H9 (cell line): ENCODE measurements around the gene SGO2. TPM values are rescaled to one million over a fixed set of nuclear protein-coding genes. Genes with fewer than 3 reads are reported as not detected.

Source experiments
- DNase-seq: peaks from one replicate; pipeline ENCODE4 v3.0.0-alpha.2; 2017
- H2AFZ ChIP-seq: one replicate; pipeline ENCODE4 v1.6.1; 2013; ENCODE audit warnings: mild to moderate bottlenecking, low read length, control low read depth, moderate library complexity
- H2AK5ac ChIP-seq: 2 replicates; pipeline ENCODE4 v1.6.1; 2013; ENCODE audit warnings: low read length, control low read depth, mixed read lengths; ENCODE audit not compliant: insufficient read length
- H2BK120ac ChIP-seq: one replicate; pipeline ENCODE4 v1.6.1; 2013; ENCODE audit warnings: low read depth, mild to moderate bottlenecking, low read length, control low read depth, inconsistent platforms; ENCODE audit not compliant: poor library complexity, severe bottlenecking
- H2BK12ac ChIP-seq: 2 replicates; pipeline ENCODE4 v1.6.1; 2013; ENCODE audit warnings: low read length, control low read depth, mixed read lengths, low read depth; ENCODE audit not compliant: insufficient read length
- H2BK15ac ChIP-seq: 2 replicates; pipeline ENCODE4 v1.6.1; 2013; ENCODE audit warnings: low read depth, low read length, control low read depth
- H2BK20ac ChIP-seq: one replicate; pipeline ENCODE4 v1.6.1; 2013; ENCODE audit warnings: low read depth, mild to moderate bottlenecking, low read length, control low read depth, inconsistent platforms; ENCODE audit not compliant: poor library complexity, severe bottlenecking
- H2BK5ac ChIP-seq: 2 replicates; pipeline ENCODE4 v1.6.1; 2013; ENCODE audit warnings: low read length, control low read depth, mixed read lengths; ENCODE audit not compliant: insufficient read length
- H3K14ac ChIP-seq: 2 replicates; pipeline ENCODE4 v1.6.1; 2013; ENCODE audit warnings: low read length, control low read depth; ENCODE audit not compliant: insufficient read depth
- H3K18ac ChIP-seq: 2 replicates; pipeline ENCODE4 v1.6.1; 2013; ENCODE audit warnings: low read depth, mild to moderate bottlenecking, mixed read lengths, low read length, control low read depth; ENCODE audit not compliant: insufficient read length
- H3K23ac ChIP-seq: 2 replicates; pipeline ENCODE4 v1.6.1; 2013; ENCODE audit warnings: low read length, control low read depth, mixed read lengths, low read depth; ENCODE audit not compliant: insufficient read length
- H3K23me2 ChIP-seq: 2 replicates; pipeline ENCODE4 v1.6.1; 2013; ENCODE audit warnings: low read depth, mild to moderate bottlenecking, mixed read lengths, low read length, control low read depth; ENCODE audit not compliant: insufficient read length, poor library complexity, severe bottlenecking
- H3K27ac ChIP-seq: 2 replicates; pipeline ENCODE4 v1.5.1; 2013; ENCODE audit warnings: low read length, control low read depth, mixed read lengths, low read depth; ENCODE audit not compliant: insufficient read length
- H3K27me3 ChIP-seq: 2 replicates; pipeline ENCODE4 v1.6.1; 2013; ENCODE audit warnings: low read length, control low read depth, inconsistent platforms; ENCODE audit not compliant: insufficient read depth
- H3K4ac ChIP-seq: 2 replicates; pipeline ENCODE4 v1.6.1; 2013; ENCODE audit warnings: low read depth, mild to moderate bottlenecking, control low read depth, inconsistent platforms, low read length, moderate library complexity
- H3K4me1 ChIP-seq: 2 replicates; pipeline ENCODE4 v1.6.1; 2013; ENCODE audit warnings: low read length, control low read depth, inconsistent platforms; ENCODE audit not compliant: insufficient read depth
- H3K4me2 ChIP-seq: 2 replicates; pipeline ENCODE4 v1.6.1; 2013; ENCODE audit warnings: low read length, control low read depth, mixed read lengths; ENCODE audit not compliant: insufficient read length, insufficient read depth
- H3K56ac ChIP-seq: 2 replicates; pipeline ENCODE4 v1.6.1; 2013; ENCODE audit warnings: low read depth, mild to moderate bottlenecking, mixed read lengths, low read length, control low read depth; ENCODE audit not compliant: insufficient read length
- H3K79me1 ChIP-seq: 2 replicates; pipeline ENCODE4 v1.6.1; 2013; ENCODE audit warnings: low read depth, mild to moderate bottlenecking, moderate library complexity, low read length, control low read depth, inconsistent platforms; ENCODE audit not compliant: insufficient read depth, poor library complexity, severe bottlenecking
- H3K79me2 ChIP-seq: 2 replicates; pipeline ENCODE4 v1.6.1; 2013; ENCODE audit warnings: low read length, control low read depth, inconsistent platforms; ENCODE audit not compliant: insufficient read depth
- H3K9ac ChIP-seq: 2 replicates; pipeline ENCODE4 v1.6.1; 2013; ENCODE audit warnings: low read length, control low read depth, mixed read lengths; ENCODE audit not compliant: insufficient read length; ENCODE audit errors: extremely low read depth
- H3K9me3 ChIP-seq: one replicate; pipeline ENCODE4 v1.6.1; 2013; ENCODE audit warnings: low read depth, low read length, inconsistent platforms; ENCODE audit not compliant: control insufficient read depth
- H3T11ph ChIP-seq: one replicate; pipeline ENCODE4 v1.6.1; 2013; ENCODE audit warnings: mild to moderate bottlenecking, low read length, control low read depth, inconsistent platforms
- H4K20me1 ChIP-seq: one replicate; pipeline ENCODE4 v1.6.1; 2013; ENCODE audit not compliant: control insufficient read depth, insufficient read length, insufficient read depth
- H4K5ac ChIP-seq: 2 replicates; pipeline ENCODE4 v1.6.1; 2013; ENCODE audit warnings: low read depth, mild to moderate bottlenecking, mixed read lengths, low read length, control low read depth; ENCODE audit not compliant: insufficient read length
- H4K8ac ChIP-seq: replicated peaks from 2 replicates; pipeline ENCODE4 v1.6.1; 2013; ENCODE audit warnings: low read length, control low read depth, mixed read lengths, low read depth; ENCODE audit not compliant: insufficient read length
- H4K91ac ChIP-seq: 2 replicates; pipeline ENCODE4 v1.6.1; 2013; ENCODE audit warnings: low read depth, mild to moderate bottlenecking, moderate library complexity, mixed read lengths, low read length, control low read depth; ENCODE audit not compliant: insufficient read length
- H3K27ac Mint-ChIP-seq, 3 experiments: 2 replicates in 2 of 3; 3 replicates in 1 of 3; pipeline ENCODE4 v1.8.0; 2020 to 2021; ENCODE audit warnings: mixed read lengths in 3 of 3, mild to moderate bottlenecking in 1 of 3, moderate library complexity in 1 of 3
- H3K27me3 Mint-ChIP-seq: 2 replicates; pipeline ENCODE4 v1.8.0; 2021; ENCODE audit warnings: low read depth, mild to moderate bottlenecking, moderate library complexity, mixed read lengths
- H3K36me3 Mint-ChIP-seq, 3 experiments: 2 replicates in 2 of 3; 3 replicates in 1 of 3; pipeline ENCODE4 v1.8.0; 2020 to 2021; ENCODE audit warnings: low read depth in 3 of 3, mixed read lengths in 3 of 3; ENCODE audit not compliant: insufficient read depth in 1 of 3
- H3K4me1 Mint-ChIP-seq, 2 experiments: 2 replicates each; pipeline ENCODE4 v1.8.0; 2020; ENCODE audit warnings: mixed read lengths in 2 of 2
- H3K4me3 Mint-ChIP-seq, 2 experiments: 2 replicates in 1 of 2; 3 replicates in 1 of 2; pipeline ENCODE4 v1.8.0; 2020 to 2021; ENCODE audit warnings: mild to moderate bottlenecking in 2 of 2, mixed read lengths in 2 of 2, moderate library complexity in 1 of 2
- H3K9me3 Mint-ChIP-seq, 2 experiments: 2 replicates in 1 of 2; 3 replicates in 1 of 2; pipeline ENCODE4 v1.8.0; 2020; ENCODE audit warnings: mild to moderate bottlenecking in 2 of 2, mixed read lengths in 2 of 2, moderate library complexity in 1 of 2
- WGBS: extraction: QIAGEN DNeasy Blood & Tissue Kit; methylation state at CpG from one replicate; pipeline ENCODE4 v1.1.7; 2013; ENCODE audit warnings: missing lambda C conversion rate, low lambda C conversion rate, mixed read lengths; ENCODE audit not compliant: insufficient read length; ENCODE audit errors: extremely low coverage; 5-methylcytosine and 5-hydroxymethylcytosine counted together
- total RNA-seq: library from RNA; stranded (reverse); gene quantifications from 2 replicates; pipeline ENCODE4 v1.2.1, GENCODE V29; 2021
- TF ChIP-seq, protein P1 (sequence below): fragments of 200-600 bp; sonication (generic); conservative IDR thresholded peaks from 3 replicates; pipeline ENCODE4 v1.8.0; 2021; ENCODE audit warnings: antibody characterized with exemption, mild to moderate bottlenecking

The SGO2 gene
- total RNA-seq, 1 experiment from 2014 or later, result 25.6 TPM

- peak within 1 kb of the TSS in 1 of 3 experiments; percentile 72; a peak in 3 of 7 replicates for H3K27ac Mint-ChIP-seq
- peak; percentile 88 for DNase-seq
- Histone ChIP-seq H3K56ac (no peak within 1 kb of the TSS), H3T11ph (no peak within 1 kb of the TSS), H3K79me1 (no peaks in the 10 kb centered on the region), H2BK15ac (no peak within 1 kb of the TSS), H3K4me2 (peak within 1 kb of the TSS; percentile 83), H2BK20ac (no peak within 1 kb of the TSS), H4K91ac (no peak within 1 kb of the TSS), H4K5ac (no peak within 1 kb of the TSS), H3K9ac (peak within 1 kb of the TSS; percentile 73), H2AFZ (peak within 1 kb of the TSS; percentile 42), H2BK12ac (no peak within 1 kb of the TSS), H3K4me1 (no peaks in the 10 kb centered on the region; the same call in 1 of the 2 replicates), H3K23ac (no peak within 1 kb of the TSS), H2BK120ac (no peak within 1 kb of the TSS), H3K79me2 (no peaks in the 10 kb centered on the region), H3K4ac (no peak within 1 kb of the TSS), H3K9me3 (no peaks in the 10 kb centered on the region), H4K20me1 (no peaks in the 10 kb centered on the region), H3K27me3 (no peaks in the 10 kb centered on the region), H2AK5ac (no peak within 1 kb of the TSS), H3K23me2 (peaks cover 5% of the 10 kb centered on the region), H3K14ac (peak within 1 kb of the TSS; percentile 66), H3K27ac (no peak within 1 kb of the TSS), H4K8ac (no peak within 1 kb of the TSS), H2BK5ac (no peak within 1 kb of the TSS), H3K18ac (peak within 1 kb of the TSS; percentile 63)
- H3K4me3 Mint-ChIP-seq, result peak within 1 kb of the TSS; percentile 82 to 84
- H3K36me3 Mint-ChIP-seq, result no peaks in the 10 kb centered on the region; a peak in 2 of 7 replicates
- TF ChIP-seq, protein P1, sequence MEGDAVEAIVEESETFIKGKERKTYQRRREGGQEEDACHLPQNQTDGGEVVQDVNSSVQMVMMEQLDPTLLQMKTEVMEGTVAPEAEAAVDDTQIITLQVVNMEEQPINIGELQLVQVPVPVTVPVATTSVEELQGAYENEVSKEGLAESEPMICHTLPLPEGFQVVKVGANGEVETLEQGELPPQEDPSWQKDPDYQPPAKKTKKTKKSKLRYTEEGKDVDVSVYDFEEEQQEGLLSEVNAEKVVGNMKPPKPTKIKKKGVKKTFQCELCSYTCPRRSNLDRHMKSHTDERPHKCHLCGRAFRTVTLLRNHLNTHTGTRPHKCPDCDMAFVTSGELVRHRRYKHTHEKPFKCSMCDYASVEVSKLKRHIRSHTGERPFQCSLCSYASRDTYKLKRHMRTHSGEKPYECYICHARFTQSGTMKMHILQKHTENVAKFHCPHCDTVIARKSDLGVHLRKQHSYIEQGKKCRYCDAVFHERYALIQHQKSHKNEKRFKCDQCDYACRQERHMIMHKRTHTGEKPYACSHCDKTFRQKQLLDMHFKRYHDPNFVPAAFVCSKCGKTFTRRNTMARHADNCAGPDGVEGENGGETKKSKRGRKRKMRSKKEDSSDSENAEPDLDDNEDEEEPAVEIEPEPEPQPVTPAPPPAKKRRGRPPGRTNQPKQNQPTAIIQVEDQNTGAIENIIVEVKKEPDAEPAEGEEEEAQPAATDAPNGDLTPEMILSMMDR, result peak; percentile 87
- no peaks in the 10 kb centered on the region for H3K27me3 Mint-ChIP-seq
- peaks cover 11 to 13% of the 10 kb centered on the region in 2 experiments for H3K4me1 Mint-ChIP-seq
- H3K9me3 Mint-ChIP-seq, result no peaks in the 10 kb centered on the region
- WGBS, result no CpG with 5 or more reads among the region's 78 CpGs
Observed at GRCh38 chr2:200509612-200510433, 16.2 kb upstream of the SGO2 start, which contains the start of gene KCTD18. KCTD18 (minus strand) TSS chr2:200510068; CDS start chr2:200507016, 3,052 bp downstream.
